Measurements from ENCODE around the gene COPS9. TPM values are rescaled to one million over a fixed set of nuclear protein-coding genes. Genes with fewer than 3 reads are reported as not detected.

The COPS9 gene
- total RNA-seq, 1 donor from 2014 or later = 98.1 TPM

DNA sequence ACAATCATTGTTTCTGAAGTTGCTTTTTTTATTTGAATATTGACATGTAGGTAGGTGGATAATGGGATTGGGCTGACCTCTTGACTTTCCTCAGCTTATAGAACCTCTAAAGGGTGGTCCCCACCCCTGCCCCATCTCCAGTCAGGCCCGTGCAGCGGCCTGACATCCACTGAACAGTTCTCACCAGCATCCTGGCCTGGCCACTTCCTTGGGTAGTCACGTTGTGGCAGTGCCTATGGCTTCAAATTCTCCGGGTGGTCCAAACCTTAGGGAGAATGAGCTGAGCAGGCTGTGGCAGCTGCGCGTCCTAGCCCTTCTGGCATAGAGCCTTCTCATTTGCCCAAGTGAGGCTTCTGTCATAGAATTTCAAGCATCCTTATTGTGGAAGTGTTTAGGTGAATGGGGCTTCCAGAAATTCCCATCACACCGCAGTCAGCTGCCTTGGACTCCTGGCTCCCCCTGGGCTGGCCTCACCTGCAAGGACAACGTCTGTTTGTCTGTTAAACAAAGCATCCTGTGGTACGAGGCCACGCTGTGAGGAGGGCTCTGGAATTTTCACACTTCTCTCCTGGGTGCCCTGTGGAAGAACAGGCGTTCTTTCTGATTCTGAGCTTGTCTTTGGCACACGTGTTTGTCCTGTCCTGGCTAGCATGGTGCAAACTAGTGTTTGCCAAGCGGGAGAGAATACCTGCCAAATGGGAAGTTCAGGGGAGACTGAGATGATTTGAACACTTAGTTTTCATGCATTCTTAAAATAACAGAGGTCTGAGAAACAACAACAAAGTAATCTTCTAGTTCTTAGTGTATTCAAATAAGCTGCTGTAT is 36.2 kb upstream of the COPS9 start:
- Histone ChIP-seq H3K9me3 (no peaks in the 10 kb centered on the region), H3K4me3 (no peak overlapping the region), H3K27me3 (peaks cover 9% of the 10 kb centered on the region), H3K27ac (no peak overlapping the region), H3K4me1 (no peaks in the 10 kb centered on the region), H3K36me3 (no peaks in the 10 kb centered on the region)
- ATAC-seq (no peak), DNase-seq (peak; percentile 40)
- intact Hi-C loops (cut with DNase I) = no loop called here
- TF ChIP-seq, protein P1, sequence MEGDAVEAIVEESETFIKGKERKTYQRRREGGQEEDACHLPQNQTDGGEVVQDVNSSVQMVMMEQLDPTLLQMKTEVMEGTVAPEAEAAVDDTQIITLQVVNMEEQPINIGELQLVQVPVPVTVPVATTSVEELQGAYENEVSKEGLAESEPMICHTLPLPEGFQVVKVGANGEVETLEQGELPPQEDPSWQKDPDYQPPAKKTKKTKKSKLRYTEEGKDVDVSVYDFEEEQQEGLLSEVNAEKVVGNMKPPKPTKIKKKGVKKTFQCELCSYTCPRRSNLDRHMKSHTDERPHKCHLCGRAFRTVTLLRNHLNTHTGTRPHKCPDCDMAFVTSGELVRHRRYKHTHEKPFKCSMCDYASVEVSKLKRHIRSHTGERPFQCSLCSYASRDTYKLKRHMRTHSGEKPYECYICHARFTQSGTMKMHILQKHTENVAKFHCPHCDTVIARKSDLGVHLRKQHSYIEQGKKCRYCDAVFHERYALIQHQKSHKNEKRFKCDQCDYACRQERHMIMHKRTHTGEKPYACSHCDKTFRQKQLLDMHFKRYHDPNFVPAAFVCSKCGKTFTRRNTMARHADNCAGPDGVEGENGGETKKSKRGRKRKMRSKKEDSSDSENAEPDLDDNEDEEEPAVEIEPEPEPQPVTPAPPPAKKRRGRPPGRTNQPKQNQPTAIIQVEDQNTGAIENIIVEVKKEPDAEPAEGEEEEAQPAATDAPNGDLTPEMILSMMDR (IDR thresholded peaks at IDR 0.05) = no peak

DNA sequence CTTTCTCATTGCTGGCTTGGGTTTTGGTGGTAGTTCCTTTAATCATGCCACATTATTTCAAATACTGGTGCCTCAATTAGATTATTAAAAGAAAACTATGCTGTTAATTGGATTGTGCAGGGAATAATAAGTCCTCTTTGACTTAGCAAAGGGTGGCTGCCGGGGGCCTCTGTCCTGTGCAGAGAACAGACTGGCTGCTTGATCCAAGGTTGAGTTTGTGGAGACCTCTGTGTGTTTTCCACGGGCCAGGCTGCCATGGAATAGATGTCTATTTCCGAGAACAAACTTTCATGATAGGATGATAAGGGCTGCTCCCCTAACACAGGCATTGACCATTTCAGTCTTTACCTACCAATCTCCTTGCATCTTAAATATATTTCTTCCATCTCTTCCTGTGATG is 34.8 kb upstream of the COPS9 start:
- TF ChIP-seq, protein P1 (IDR thresholded peaks at IDR 0.05) = no peak
- no peaks in the 10 kb centered on the region for H3K9me3 ChIP-seq
- H3K27ac ChIP-seq = no peak overlapping the region
- peaks cover 9% of the 10 kb centered on the region for H3K27me3 ChIP-seq
- no peaks in the 10 kb centered on the region for H3K4me1 ChIP-seq
- DNase-seq (peak; percentile 28), ATAC-seq (no peak)
- no peaks in the 10 kb centered on the region for H3K36me3 ChIP-seq
- no peak overlapping the region for H3K4me3 ChIP-seq
- intact Hi-C loops (cut with DNase I) = no loop called here

DNA sequence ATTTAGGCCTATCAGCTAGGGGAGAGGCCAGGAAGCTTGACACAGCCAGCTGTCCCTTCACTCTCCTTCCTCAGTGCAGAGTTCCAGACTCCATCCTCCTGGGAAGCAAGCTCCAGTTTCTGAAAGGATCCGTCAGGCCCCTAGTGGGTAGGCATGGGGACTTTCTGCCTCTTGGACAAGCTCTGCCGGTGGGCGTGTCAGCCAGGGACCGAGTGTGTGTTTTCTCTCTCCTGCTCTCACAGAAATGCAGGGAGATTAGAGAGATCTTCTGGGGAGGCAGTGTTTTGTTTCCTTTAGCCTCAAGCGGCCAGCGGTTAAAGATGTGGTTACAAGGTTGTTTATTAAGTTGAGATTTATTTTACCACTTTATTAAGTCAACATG is 34.2 kb upstream of the COPS9 start:
- Histone ChIP-seq H3K27me3 (peaks cover 9% of the 10 kb centered on the region), H3K4me3 (no peak overlapping the region), H3K9me3 (no peaks in the 10 kb centered on the region), H3K27ac (no peak overlapping the region), H3K36me3 (no peaks in the 10 kb centered on the region), H3K4me1 (no peaks in the 10 kb centered on the region)
- ATAC-seq = no peak
- DNase-seq = peak; percentile 53
- TF ChIP-seq, protein P1 (IDR thresholded peaks at IDR 0.05) = no peak
- intact Hi-C loops (cut with DNase I) = no loop called here

DNA sequence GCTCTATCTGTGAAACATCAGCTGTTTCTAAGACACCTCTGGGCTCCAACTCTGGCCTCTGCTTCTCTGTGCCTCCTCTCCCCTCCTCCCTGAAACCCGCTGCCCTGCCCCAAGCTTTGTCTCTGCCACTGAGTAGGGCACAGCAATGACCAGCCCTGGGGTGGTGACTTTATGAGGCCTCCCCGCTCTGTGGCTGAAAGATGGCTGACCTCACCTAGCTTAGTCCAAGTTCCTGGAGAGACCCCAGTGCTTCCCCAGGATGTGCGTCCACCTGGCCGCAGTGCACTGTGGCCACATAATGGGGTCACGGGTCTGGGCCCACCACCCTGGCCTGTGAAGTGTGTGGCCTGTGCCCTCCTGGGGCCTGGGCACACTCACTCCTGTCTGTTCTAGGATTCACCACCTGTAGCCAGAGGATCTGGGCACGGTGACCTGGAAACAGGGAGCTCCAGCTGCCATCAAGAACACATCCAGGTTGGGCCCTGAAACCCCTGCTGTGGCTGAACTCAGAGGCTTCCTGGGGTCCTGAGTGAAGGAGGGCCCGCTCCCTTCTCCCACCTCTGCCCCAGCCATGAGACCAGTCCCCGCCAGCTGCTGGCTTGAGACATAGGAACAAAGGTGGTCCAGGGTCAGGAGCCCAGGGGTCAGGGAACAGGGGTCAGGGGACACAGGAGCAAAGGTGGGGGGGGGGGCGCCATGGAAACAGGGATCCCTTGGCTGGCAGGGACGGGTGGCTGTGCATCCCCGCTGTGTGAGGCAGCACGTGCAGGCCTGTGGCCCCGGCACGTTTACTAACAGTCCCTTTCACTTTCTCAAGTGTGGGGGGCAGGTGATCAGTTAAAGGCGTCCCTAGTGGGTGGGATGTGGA is 33.6 kb upstream of the COPS9 start:
- no peak overlapping the region for H3K27ac ChIP-seq
- peaks cover 9% of the 10 kb centered on the region for H3K27me3 ChIP-seq
- no peaks in the 10 kb centered on the region for H3K36me3 ChIP-seq
- H3K4me3 ChIP-seq = no peak overlapping the region
- intact Hi-C loops (cut with DNase I) = no loop called here
- ATAC-seq (no peak), DNase-seq (peak; percentile 59)
- H3K4me1 ChIP-seq = no peaks in the 10 kb centered on the region
- TF ChIP-seq, protein P1 (IDR thresholded peaks at IDR 0.05) = no peak
- H3K9me3 ChIP-seq = no peaks in the 10 kb centered on the region

DNA sequence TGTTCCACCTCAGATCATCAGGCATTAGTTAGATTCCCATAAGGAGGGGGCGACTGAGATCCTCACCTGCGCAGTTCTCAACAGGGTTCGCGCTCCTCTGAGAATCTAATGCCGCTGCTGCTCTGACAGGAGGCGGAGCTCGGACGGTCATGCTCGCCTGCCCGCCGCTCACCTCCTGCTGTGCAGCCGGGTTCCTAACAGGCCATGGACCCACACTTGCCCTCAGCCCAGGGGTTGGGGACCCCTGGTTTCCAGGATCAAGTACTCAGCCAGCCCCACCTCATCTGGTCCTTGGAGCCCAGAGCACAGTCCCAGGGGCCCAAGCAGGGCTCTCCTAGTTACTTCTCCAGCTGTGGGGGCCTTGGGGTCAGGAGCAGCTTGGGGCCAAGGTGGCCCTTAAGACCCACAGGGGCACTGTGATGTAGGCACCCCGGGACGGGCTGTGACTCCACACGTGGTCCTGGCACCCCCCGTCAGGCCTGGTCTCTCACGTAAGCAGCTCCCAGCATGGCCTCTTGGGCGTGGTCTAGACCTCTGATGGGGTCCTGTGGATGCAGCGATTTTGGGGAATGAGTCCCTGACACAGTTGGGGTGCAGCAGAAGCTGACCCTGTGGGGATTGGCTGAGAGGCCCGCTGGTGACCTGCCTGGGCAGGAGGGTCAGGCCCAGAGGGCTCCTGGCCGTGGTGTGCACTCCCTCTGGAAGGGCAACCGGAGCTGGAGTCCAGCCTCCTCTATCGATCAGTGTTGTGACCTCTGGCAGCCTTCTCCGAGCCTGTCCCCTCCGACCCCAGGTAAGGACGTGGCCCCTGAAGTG is 32.6 kb upstream of the COPS9 start:
- Histone ChIP-seq H3K27ac (no peak overlapping the region), H3K27me3 (peaks cover 9% of the 10 kb centered on the region), H3K4me1 (no peaks in the 10 kb centered on the region), H3K36me3 (no peaks in the 10 kb centered on the region), H3K4me3 (no peak overlapping the region), H3K9me3 (no peaks in the 10 kb centered on the region)
- intact Hi-C loops (cut with DNase I) = no loop called here
- DNase-seq = peak; percentile 58
- TF ChIP-seq, protein P1 (IDR thresholded peaks at IDR 0.05) = no peak
- no peak for ATAC-seq
